HG03095 (cell line): Measurements from ENCODE around the gene RNU6-9.

Source experiments
- ATAC-seq: cut with Tn5 transposase; IDR thresholded peaks from one replicate; pipeline ENCODE4 v1.9.1; 2021; ENCODE audit warnings: moderate library complexity; ENCODE audit not compliant: unreplicated experiment

The RNU6-9 gene

GRCh38 chr19:896434-896833 lies 3.1 kb downstream of the RNU6-9 start:
- no peak for ATAC-seq

DNA sequence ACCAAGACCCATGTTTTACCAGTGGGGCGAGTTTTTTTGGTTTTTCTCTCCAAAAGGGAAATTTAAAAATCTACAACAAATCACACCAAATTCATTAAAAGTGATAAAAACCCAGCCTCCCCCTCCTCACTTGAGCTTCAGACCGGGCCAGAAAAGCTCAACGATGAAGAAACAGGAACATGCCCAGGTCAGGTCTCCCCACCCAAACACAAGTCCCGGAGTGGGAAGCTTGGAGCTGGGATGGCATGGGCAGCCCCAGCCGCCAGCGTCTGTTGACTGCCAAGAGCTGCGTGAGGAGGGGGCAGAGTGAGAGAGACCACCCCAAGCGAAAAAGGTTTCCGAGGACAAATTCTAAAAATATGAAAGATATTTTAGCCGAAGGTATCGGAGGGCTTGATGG lies 3.7 kb downstream of the RNU6-9 start:
- ATAC-seq, result no peak

- ATAC-seq, result no peak
Measured at GRCh38 chr19:897442-898039, 4.3 kb downstream of the RNU6-9 start.

- ATAC-seq, result no peak
Measured at GRCh38 chr19:898663-899062, 5.4 kb downstream of the RNU6-9 start.

- ATAC-seq, result no peak
Measured at GRCh38 chr19:899336-900042, 6.2 kb downstream of the RNU6-9 start.

DNA sequence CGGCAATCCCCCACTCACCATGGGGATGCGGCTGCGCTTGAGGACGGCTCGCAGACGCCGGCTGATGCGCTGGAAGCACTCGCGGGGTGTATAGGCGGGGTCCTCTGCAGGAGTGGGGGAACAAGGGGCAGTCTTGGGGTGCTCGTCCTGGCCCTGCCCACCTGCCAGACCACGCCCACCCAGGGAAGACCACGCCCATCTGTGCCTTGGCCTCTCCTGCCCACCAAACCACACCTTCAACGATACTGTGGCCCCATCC lies 6.7 kb downstream of the RNU6-9 start:
- no peak for ATAC-seq

DNA sequence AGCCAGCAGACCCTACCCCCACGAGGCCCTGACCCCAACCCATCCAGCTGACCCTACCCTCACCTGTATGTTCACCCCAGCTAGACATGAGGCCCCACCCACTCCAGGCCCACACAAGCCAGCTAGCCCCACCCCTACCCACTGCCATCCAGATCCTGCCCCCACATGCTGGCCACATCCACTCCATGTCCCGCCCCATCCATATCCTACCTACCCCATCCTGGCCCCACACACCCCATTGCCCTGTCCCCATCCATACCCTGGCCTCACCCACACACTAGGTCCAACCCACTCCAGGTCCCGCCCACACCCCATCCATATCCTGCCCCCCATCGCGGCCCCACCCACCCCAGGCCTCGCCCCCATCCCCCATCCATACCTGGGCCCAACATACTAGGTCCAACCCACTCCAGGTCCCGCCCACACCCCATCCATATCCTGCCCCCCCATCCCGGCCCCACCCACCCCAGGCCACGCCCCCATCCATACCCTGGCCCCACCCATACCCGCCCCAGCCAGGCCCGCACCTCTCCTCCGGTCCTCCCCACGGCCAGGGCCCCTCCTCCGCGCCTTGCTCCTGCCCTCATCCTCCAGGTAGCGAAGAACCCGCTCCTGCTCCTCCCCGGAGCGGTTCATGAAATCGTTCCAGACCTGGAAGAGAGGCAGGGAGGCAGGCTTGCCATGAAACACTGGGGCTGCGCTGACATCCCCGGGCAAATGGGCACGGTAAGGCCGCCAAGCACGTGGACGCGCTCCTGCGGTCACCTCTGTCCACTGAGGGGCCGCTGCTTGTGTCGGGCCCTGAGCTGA lies 7.2 kb downstream of the RNU6-9 start:
- ATAC-seq, result no peak

GRCh38 chr19:901216-902092 lies 8.2 kb downstream of the RNU6-9 start:
- no peak for ATAC-seq

DNA sequence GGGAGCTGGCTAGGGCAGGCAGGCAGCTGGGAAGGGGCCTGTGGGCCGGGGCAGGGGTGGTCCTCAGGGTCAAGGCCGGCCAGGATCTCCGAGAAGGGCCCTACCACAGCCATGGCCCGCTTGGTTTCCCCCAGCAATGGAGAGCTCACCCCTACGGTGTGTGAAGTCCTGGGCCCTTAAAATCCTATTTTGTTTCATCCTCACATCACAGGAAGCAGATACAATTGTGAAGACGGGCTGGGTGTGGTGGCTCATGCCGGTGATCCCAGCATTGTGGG lies 8.7 kb downstream of the RNU6-9 start:
- ATAC-seq, result no peak

GRCh38 chr19:902446-903226 lies 9.4 kb downstream of the RNU6-9 start:
- no peak for ATAC-seq

DNA sequence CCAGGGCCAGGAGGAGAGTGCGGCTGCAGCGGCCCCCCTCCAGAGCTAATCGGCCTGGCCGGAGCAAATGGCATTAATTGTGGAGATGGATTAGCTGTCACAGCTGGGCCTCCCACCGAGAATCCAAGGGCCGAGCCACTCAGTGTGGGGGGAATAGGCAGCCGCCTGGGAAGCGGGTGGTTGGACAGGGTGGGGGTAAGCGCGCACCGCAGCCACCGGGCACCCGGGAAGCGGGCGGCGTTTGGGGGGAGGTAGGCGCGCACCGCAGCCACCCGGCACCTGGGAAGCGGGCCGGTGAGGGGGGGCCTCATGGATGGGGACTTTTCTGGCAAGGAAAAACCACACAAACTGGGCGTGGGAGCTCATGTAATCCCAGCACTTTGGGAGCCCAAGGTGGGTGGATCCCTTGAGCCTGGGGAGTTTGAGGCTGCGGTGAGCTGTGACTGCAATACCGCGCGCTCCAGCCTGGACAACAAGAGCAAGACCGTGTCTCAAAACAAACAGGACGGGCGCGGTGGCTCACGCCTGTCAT lies 10.0 kb downstream of the RNU6-9 start:
- no peak for ATAC-seq

DNA sequence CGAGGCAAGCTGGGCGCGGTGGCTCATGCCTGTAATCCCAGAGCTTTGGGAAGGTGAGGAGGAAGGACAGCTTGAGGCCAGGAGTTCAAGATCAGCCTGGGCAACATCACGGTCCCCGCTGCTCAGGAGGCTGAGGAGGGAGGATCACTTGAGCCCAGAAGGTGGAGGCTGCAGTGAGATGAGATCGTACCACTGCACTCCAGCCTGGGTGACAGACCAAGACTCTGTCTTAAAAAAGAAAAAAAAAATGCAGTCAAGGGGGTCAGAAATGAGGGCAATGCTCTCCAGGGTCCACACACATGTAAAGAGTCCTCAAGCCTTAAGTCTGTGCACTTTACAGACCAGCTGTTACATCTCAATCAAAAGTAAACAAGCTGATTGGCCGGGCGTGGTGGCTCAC lies 11.3 kb downstream of the RNU6-9 start:
- ATAC-seq, result no peak

DNA sequence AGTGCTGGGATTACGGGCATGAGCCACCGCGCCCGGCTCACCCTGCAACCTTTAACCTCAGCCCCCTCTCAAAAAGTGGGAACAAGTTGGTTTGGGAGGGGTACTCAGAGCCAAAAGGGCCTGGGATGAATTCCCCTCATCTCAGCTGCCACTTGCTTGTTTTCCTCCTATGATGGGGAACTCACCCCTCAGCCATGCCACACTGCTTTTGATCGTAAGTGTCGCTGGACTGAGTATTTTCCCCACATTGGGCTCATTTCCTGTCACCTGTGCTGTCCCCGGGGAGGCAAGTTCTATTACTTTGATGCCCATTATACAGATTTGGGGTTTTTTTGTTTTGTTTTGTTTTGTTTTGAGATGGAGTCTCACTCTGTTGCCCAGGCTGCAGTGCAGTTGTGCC lies 13.2 kb downstream of the RNU6-9 start:
- ATAC-seq, result no peak

GRCh38 chr19:907183-907853 lies 14.0 kb downstream of the RNU6-9 start:
- ATAC-seq, result no peak

DNA sequence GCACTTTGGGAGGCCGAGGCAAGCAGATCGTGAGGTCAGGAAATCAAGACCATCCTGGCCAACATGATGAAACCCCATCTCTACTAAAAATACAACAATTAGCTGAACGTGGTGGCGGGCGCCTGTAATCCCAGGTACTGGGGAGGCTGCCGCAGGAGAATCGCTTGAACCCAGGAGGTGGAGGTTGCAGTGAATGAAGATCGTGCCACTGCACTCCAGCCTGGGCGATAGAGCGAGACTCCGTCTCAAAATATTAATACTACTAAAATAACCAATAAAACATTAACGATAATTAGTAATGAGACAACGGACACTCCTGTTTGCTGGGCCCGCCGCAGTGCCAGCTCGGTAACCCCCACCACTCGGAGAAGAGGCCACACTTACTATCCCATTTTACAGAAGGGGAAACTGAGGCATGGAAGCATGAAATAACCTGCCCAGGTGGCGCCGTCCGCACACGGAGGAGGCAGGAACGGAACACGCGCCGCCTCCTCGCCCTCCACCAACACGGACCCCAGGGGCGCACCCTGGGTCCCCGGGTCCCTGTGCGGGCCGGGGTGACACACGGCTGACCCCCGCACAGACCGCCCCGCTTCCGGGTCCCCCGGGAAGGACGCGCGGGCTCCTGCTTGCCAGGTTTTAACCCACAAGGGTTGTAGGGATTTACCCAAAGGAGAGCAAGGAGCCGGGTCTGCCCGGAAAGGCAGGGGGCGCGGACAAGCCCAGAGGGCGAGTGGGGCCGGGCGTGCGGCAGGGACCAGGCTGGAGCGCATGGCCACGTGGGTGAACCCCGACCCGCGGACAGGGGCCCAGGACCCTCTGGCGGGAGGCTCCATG lies 18.1 kb downstream of the RNU6-9 start:
- no peak for ATAC-seq

GRCh38 chr19:912181-913079 lies 19.1 kb downstream of the RNU6-9 start:
- no peak for ATAC-seq

GRCh38 chr19:913080-913748 lies 19.9 kb downstream of the RNU6-9 start, which contains the start of gene R3HDM4:
TSS of gene R3HDM4 (minus strand) at chr19:913219. CDS start at chr19:913157, 62 bp downstream.
- no peak for ATAC-seq
